MM.1S (cell line): ENCODE measurements around the gene FAM222B.
"Not testable (repeated sequence)": the region's sequence is repeated elsewhere in the genome, so short reads cannot be mapped to it uniquely, and the experiment has no call there.

ENCODE experiments used
- DNase-seq: peaks from one replicate; pipeline ENCODE4 v3.0.0-alpha.2; 2015
- H2AFZ ChIP-seq: fragments of 300-600 bp; sonication (generic); 2 replicates; pipeline ENCODE4 v1.6.0; 2016; ENCODE audit warnings: antibody characterized with exemption, low read length
- H3F3A ChIP-seq: fragments of 300-600 bp; sonication (generic); 2 replicates; pipeline ENCODE4 v1.6.1; 2016; ENCODE audit warnings: mild to moderate bottlenecking, antibody characterized with exemption, low read length, moderate library complexity, mixed read lengths; ENCODE audit not compliant: insufficient read depth
- H3K27ac ChIP-seq: fragments of 300-600 bp; sonication (generic); 2 replicates; pipeline ENCODE4 v1.5.1; 2016; ENCODE audit warnings: mild to moderate bottlenecking, low read length
- H3K27me3 ChIP-seq: fragments of 300-600 bp; sonication (generic); replicated peaks from 2 replicates; pipeline ENCODE4 v1.6.0; 2016; ENCODE audit warnings: low read length; ENCODE audit not compliant: insufficient read depth
- H3K36me3 ChIP-seq: fragments of 300-600 bp; sonication (generic); replicated peaks from 2 replicates; pipeline ENCODE4 v1.6.1; 2016; ENCODE audit warnings: mild to moderate bottlenecking, low read length, mixed read lengths; ENCODE audit not compliant: insufficient read depth
- H3K4me1 ChIP-seq: fragments of 300-600 bp; sonication (generic); 2 replicates; pipeline ENCODE4 v1.6.1; 2016; ENCODE audit warnings: low read length, mixed read lengths
- H3K4me2 ChIP-seq: fragments of 300-600 bp; sonication (generic); 2 replicates; pipeline ENCODE4 v1.6.0; 2016; ENCODE audit warnings: low read depth, low read length
- H3K4me3 ChIP-seq: fragments of 300-600 bp; sonication (generic); 2 replicates; pipeline ENCODE4 v1.5.1; 2016; ENCODE audit warnings: low read length, mixed read lengths
- H3K79me2 ChIP-seq: fragments of 300-600 bp; sonication (generic); 2 replicates; pipeline ENCODE4 v1.6.1; 2016; ENCODE audit warnings: mixed run types, low read length, mixed read lengths
- H3K9ac ChIP-seq: fragments of 300-600 bp; sonication (generic); 2 replicates; pipeline ENCODE4 v1.6.1; 2016; ENCODE audit warnings: low read length, mixed read lengths
- H3K9me2 ChIP-seq: fragments of 300-600 bp; sonication (generic); replicated peaks from 2 replicates; pipeline ENCODE4 v1.6.1; 2016; ENCODE audit warnings: mild to moderate bottlenecking, low read length, mixed read lengths; ENCODE audit not compliant: insufficient read depth
- H3K9me3 ChIP-seq: fragments of 300-600 bp; sonication (generic); replicated peaks from 2 replicates; pipeline ENCODE4 v1.6.1; 2016; ENCODE audit warnings: mild to moderate bottlenecking, low read length, mixed read lengths; ENCODE audit not compliant: insufficient read depth
- H4K20me1 ChIP-seq: fragments of 300-600 bp; sonication (generic); 2 replicates; pipeline ENCODE4 v1.6.1; 2016; ENCODE audit warnings: mild to moderate bottlenecking, low read length, moderate library complexity, mixed read lengths; ENCODE audit not compliant: insufficient read depth
- CTCF ChIP-seq: fragments of 300-600 bp; sonication (generic); IDR thresholded peaks from 2 replicates; pipeline ENCODE4 v1.5.1; 2016; ENCODE audit warnings: antibody characterized with exemption, low read length, mixed read lengths
- EZH2 ChIP-seq: fragments of 300-600 bp; sonication (generic); optimal IDR thresholded peaks from 2 replicates; pipeline ENCODE3; 2017; ENCODE audit warnings: low read depth, mild to moderate bottlenecking, antibody characterized with exemption, low read length, mixed read lengths
- EZH2phosphoT487 ChIP-seq: fragments of 300-600 bp; sonication (generic); IDR thresholded peaks from 2 replicates; pipeline ENCODE4 v1.6.1; 2018; ENCODE audit warnings: antibody characterized with exemption, low read length

FAM222B gene

GRCh38 chr17:28788100-28788499 lies 54.5 kb downstream of the FAM222B start:
- TF ChIP-seq EZH2 (no peak), CTCF (no peak), EZH2phosphoT487 (no peak)
- H3K4me2 ChIP-seq, result no peak overlapping the region
- H4K20me1 ChIP-seq, result no peaks in the 10 kb centered on the region
- H3K9me2 ChIP-seq, result no peaks in the 10 kb centered on the region
- no peaks in the 10 kb centered on the region for H3K9me3 ChIP-seq
- H3K27ac ChIP-seq, result no peak overlapping the region
- no peak for DNase-seq
- no peaks in the 10 kb centered on the region for H3K27me3 ChIP-seq
- H3K9ac ChIP-seq, result no peak overlapping the region
- no peaks in the 10 kb centered on the region for H3K4me1 ChIP-seq
- peaks cover 4% of the 10 kb centered on the region; the same call in 1 of the 2 replicates for H3K79me2 ChIP-seq
- H3K4me3 ChIP-seq, result no peak overlapping the region
- no peak overlapping the region for H2AFZ ChIP-seq
- no peaks in the 10 kb centered on the region for H3K36me3 ChIP-seq
- H3F3A ChIP-seq, result no peaks in the 10 kb centered on the region

- H3K9me3 ChIP-seq, result no peaks in the 10 kb centered on the region
- TF ChIP-seq CTCF (no peak), EZH2phosphoT487 (no peak), EZH2 (no peak)
- H3K27ac ChIP-seq, result no peak overlapping the region
- H3K9me2 ChIP-seq, result no peaks in the 10 kb centered on the region
- H3K4me2 ChIP-seq, result no peak overlapping the region
- H3F3A ChIP-seq, result peaks cover 8% of the 10 kb centered on the region; the same call in 1 of the 2 replicates
- no peak overlapping the region for H3K4me3 ChIP-seq
- H3K36me3 ChIP-seq, result no peaks in the 10 kb centered on the region
- no peaks in the 10 kb centered on the region for H4K20me1 ChIP-seq
- H3K79me2 ChIP-seq, result peaks cover 14% of the 10 kb centered on the region
- H3K27me3 ChIP-seq, result no peaks in the 10 kb centered on the region
- no peak overlapping the region for H2AFZ ChIP-seq
- no peak for DNase-seq
- H3K9ac ChIP-seq, result no peak overlapping the region
- H3K4me1 ChIP-seq, result peaks cover 9% of the 10 kb centered on the region
Measured at GRCh38 chr17:28783161-28783560, 59.4 kb downstream of the FAM222B start.

DNA sequence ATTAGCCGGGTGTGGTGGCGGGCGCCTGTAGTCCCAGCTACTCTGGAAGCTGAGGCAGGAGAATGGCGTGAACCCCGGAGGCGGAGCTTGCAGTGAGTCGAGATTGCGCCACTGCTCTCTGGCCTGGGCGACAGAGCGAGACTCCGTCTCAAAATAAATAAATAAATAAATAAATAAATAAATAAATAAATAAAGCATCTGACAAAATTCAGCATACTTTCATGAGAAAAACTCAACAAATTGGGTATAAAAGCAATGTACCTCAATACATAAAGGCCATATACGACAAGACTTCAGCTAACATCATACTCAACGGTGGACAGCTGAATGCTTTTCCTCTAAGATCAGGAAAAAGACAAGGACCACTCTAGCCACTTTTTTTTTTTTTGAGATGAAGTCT lies 63.0 kb downstream of the FAM222B start:
- H3K4me3 ChIP-seq, H3F3A ChIP-seq, H4K20me1 ChIP-seq, H3K27me3 ChIP-seq, H3K4me2 ChIP-seq, H3K36me3 ChIP-seq, H3K9me3 ChIP-seq, H3K9me2 ChIP-seq, DNase-seq, H3K27ac ChIP-seq, H3K4me1 ChIP-seq, H2AFZ ChIP-seq, H3K9ac ChIP-seq: not testable (repeated sequence)
- H3K79me2 ChIP-seq, result peaks cover 14% of the 10 kb centered on the region

GRCh38 chr17:28777178-28777577 lies 65.4 kb downstream of the FAM222B start:
- Histone ChIP-seq H3K9ac (no peak overlapping the region), H3K4me3 (no peak overlapping the region), H2AFZ (no peak overlapping the region), H3K9me3 (no peaks in the 10 kb centered on the region), H3K27ac (no peak overlapping the region), H3F3A (peaks cover 8% of the 10 kb centered on the region; the same call in 1 of the 2 replicates), H3K27me3 (no peaks in the 10 kb centered on the region), H3K4me1 (peaks cover 9% of the 10 kb centered on the region), H3K36me3 (no peaks in the 10 kb centered on the region), H4K20me1 (no peaks in the 10 kb centered on the region), H3K9me2 (no peaks in the 10 kb centered on the region), H3K4me2 (no peak overlapping the region), H3K79me2 (peaks cover 14% of the 10 kb centered on the region)
- no peak for DNase-seq
- TF ChIP-seq CTCF (no peak), EZH2 (no peak), EZH2phosphoT487 (no peak)
